IPS DF 4.7 (cell line): ENCODE measurements around the gene RRH.
"Not testable (repeated sequence)": the region's sequence is repeated elsewhere in the genome, so short reads cannot be mapped to it uniquely, and the experiment has no call there.

Experiments used
- DNase-seq: peaks from one replicate; pipeline ENCODE4 v3.0.0-alpha.2; 2013; ENCODE audit warnings: low spot score; ENCODE audit errors: extremely low read depth

Gene RRH

DNA sequence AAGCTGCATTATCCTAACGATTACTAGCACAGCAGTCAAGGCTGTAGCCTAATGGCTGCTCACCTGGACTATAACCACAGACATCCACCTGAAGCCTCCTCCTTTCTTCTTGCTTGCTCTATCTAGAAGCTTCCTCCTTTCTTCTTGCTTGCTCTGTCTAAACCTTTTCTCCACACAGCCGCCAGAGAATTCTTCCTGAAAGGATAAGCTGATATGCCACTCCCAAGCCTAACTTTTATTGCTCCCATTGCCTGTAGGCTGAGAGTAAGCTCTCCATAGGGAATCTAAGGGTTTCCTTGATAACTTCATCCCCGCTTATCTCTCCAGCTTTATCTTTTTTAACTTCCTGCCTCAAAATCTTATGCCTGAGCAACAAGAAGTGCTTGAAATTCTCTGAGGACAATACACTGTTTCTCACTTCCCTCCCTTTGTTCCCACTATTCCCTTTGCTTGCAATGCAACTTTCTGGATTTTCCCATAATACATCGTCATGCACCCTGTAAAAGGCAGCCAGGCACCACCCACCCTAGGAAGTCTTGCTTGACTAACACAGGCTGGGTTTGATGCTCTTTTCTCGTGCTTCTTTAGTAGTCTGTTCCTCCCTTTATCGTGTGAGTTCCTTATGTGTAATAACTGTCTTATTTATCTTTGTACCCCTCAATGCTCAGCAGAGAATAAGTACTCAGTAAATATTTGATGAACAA is 18.8 kb downstream of the RRH start:
- DNase-seq = no peak

DNA sequence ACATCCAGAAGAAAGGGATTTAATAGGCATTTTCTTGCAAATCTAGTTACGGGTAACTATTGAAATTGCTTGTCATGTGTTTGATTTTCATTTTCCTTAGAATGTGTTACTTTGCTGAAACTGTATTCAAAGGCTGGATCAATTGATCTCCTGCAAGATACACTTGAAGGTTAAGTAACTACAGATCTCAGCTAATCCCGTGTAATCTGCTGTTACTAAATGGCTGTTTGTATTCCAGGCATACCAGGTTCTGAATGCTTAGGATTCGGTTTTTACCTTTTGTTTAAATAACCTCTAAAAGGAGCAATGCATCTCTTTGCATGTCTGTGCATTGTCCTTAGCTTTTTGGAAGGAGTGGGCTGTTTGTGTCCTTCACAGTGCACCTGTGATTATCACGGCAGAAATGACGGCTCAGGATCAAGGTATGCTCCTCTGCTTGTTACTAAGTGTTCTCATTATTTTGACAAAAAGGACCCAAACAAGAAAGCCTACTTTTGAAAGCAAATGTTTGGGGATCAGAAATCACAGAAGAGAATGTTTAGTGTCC is 20.2 kb downstream of the RRH start, which contains the start of gene LRIT3:
Gene LRIT3 (plus strand): TSS at position 212 of the 547 bp plus-strand sequence. CDS start 95 bp downstream, at position 307.
- no peak for DNase-seq

DNA sequence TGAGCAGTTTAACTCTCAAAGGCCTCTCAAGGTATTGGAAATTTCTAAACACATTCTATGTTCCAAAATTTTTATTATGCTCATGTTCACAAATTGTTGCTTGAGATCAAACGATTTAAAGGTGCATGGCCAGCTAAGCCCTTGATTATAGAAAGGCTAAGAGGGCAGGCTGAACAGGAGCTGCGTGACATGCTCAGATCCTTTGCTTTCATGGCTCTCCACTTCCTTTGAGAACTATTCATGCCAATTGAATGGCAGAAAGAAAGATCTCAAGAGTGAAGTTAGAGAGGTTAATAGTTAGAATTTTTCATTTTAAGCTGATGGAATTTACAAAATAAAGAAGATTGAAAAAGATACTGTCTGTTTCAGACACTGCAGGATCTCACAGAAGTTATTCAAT is 20.7 kb downstream of the RRH start:
- no peak for DNase-seq

DNA sequence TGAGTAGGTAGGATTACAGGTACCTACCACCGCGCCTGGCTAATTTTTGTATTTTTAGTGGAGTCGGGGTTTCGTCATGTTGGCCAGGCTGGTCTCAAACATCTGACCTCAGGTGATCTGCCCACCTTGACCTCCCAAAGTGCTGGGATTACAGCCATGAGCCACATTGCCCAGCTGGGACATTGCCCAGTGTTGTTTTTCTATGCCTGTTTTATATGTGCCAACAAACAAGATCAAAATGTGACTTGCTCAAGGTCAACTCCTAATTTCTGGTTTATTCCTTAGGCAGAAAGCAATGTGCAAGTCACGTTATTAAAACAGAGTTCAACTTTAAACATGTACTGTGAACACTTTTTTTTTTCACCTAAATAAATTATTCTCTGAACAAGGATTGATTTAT is 22.8 kb downstream of the RRH start:
- DNase-seq = no peak

DNA sequence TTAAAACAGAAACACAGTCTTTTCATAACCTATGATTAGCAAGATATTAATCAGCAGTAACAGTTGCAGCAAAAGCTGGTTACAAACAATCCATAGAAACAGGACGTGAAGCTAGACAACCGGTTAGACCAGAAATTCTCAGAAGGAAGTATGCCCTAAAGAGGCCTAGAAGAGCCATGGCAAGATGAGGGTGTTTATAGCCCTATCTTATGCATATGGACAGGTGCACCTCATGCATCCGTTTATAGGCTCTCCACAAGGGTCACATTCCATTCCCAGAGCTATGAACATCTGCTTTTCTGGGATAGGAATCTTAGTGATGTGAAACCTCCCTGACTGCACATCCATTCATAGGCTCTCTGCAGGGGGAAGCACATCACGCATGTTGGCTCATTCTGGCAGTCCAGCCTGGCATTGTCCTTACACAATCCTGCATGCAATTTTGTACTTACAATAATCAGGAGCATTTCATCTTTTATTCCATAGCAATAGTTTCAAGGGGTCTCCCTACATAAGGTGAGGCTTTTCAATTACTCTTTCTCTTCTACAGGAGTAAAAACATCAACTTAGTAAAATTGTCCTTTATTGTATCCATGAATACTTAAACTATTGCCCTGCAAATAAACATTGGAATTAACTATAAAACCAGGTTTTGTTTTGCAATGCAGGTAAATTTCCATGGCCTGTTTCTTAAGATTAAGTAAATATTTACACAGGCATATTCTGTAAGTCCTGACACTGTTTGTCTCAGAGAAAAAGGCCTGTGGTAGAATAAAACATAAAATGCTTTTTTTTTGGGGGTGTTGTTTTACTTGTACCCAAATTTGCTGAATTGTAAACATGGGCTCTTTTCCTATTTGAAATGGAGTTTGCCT is 31.9 kb downstream of the RRH start:
- DNase-seq = not testable (repeated sequence)

DNA sequence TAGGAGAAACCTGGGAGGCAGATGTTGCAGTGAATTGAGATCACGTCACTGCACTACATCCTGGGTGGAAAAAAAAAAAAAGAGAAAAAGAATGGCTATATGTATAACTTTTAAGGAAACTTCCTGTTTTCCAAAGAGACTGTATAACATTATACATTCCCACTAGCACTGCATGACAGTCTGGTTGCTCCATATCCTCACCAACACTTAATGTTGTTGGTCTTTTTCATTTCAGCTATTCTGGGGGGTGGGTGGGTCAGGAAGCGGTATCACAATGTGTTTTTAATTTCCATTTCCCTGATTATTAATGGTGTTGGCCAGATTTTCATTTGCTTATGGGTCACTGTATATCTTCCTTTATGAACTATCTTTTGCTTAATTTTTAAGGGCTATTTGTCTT is 33.5 kb downstream of the RRH start:
- DNase-seq = no peak

DNA sequence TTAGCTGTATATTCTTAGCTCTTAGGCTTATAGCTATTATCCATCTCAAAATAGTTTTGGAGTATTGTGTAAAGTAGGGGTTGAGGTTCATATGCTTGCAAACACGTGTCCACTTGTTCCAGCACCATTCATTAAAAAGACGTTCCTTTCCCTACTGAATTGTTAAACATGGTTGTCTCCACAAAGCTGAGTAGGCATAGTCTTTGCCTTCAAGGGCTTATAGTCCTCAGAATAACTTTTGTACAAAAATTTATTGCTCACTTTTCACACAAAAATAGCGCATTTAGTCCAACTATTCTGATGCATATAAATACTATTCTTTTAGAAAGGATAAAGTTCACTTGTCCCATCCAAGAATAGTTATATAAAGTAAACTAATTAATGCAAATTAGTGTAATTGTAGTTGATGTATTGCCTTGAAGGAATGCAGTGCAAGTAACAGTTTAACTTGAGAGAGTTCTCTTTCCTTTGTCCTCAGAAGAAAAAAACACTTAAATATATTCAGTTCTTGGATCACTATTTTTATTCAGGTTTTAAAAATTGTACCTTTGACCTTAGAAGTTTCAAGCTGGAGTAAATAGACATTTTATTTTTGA is 34.2 kb downstream of the RRH start:
- DNase-seq = no peak

DNA sequence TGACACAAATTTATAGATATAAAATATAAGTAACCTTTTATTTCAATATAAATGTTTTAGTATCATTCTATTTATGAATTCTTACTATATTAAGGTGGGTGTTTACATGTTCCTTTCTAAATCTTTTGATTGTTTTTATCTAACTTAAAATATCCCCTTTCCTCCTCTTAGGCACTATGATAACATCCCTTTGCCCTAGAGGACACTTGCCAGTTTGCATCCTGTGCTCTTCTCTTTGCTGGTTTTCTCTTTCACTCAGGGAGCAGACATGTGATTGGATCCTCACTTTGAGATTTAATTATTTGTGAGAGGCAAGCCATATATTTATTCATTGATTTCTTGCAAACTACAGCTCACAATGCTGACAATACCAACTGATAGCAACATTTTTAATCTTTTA is 36.4 kb downstream of the RRH start:
- DNase-seq = no peak

DNA sequence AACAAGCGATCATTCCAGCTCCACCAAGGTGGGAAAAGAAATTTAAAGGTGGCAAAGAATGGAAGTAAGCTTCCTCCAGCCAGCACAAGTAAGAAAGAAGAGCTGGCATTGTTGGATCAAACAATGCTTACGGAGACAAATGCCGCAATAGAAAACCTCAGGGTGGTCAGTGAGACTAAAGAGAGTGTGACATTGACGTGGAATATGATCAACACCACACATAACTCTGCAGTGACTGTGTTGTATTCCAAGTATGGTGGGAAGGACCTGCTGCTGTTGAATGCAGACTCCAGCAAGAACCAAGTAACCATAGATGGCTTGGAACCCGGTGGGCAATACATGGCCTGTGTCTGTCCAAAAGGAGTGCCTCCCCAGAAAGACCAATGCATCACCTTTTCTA is 42.3 kb downstream of the RRH start:
- no peak for DNase-seq

DNA sequence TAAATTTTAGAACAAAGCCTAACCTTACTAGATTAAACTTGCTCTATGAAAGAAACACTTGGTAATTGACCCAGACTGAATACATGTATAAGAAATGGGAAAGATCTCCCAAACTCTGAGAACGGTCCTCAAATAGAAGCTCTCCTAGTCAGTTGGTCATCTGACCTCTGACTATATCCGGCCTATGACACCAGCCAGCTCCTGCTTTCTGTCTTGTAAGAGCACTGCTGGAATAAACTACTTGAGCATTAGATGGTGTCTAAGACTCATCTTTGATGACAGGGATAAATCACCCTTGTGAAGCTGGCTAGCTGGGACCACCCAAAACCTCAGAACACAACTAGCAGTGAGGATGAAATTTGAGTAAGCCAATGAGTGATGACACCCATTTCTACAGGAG is 44.3 kb downstream of the RRH start:
- no peak for DNase-seq

DNA sequence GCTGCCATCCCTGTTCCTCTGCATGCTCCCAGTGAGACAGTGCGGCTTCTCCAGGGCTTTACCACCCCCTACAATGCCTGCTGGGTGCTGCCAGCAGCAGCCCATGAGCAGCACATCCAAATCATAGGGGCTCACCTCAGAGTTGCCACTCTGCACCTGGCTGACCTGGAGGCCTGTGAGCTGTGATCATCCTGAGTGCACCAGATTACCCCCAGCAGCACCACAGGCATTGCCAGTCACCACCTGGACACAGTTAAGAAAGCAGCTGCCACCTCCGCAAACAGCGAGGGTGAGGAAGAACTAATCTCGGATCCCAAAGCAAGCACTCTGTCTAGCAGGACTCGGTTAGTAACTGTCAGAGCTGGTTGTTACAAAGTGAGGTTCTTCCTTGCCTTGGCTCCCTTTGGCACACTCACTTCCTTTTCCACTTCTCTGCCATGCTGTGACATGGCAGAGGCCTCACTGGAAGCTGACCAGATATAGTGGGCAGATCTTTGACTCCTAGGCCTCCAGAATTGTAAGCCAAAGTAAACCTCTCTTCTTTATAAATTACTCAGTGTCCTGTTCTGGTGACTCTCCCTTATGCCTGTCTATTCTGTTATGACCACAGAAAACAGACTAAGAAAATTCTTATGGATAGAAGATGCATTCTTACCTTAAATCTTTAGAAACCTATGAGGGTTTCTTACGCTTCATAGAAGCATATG is 45.3 kb downstream of the RRH start:
- no peak for DNase-seq

DNA sequence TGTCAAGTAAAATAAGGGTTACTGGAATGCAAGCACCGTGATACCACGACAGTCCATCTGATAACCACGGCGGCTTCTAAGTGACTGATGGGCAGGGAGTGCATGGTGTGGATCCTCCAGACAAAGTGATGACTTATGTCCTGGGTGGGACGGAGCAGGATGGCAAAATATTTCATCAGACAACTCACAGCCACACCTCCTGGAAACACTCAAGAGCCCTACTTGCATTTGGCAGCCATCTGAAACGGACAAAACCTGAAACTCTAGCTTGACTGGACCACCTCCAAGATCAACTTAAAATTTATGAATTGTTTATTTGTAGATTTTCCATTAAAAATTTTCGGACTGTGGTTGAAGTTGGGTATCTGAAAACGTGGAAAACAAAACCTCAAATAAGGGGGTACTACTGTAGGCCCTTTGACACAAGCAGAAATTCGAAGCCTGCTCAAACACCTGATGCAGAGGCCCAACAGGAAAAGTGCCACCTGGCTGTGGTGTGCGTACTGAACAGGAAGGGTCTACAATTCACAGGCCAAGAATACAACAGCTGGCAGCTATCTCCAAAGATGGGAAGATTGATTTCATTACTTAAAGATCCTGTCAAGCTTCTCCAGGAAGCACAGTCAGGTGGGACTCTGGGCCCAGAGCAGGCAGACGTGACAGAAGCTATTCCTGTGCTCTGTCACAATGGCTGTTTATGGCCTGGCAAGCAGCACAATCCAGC is 46.2 kb downstream of the RRH start:
- no peak for DNase-seq

DNA sequence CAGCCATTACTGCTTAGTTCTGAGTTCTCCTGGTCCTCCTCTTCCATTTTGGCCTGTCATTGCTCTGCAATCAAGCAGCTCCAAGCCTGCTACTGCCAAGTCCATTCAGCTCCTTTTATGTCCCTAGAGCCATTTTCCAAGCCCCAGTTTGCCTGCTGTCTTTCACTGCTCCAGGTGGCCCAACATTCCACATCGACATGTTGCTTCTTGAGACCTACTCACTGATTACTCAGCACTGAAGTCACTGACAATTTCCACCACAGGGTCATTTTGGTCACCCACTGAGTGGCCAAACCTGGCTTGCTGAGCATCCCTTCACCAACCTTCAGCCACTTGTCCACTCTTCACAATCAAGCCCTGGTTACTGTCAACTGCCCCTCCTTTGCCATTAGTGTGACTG is 47.3 kb downstream of the RRH start:
- no peak for DNase-seq

DNA sequence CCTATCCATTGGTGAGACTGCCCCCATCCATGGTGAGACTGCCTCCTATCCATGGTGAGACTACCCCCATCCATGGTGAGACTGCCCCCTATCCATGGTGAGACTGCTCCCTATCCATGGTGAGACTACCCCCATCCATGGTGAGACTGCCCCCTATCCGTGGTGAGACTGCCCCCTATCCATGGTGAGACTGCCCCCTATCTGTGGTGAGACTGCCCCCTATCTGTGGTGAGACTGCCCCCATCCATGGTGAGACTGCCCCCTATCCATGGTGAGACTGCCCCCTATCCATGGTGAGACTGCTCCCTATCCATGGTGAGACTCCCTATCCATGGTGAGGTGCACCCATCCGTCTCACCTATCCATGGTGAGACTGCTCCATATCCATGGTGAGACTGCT is 47.8 kb downstream of the RRH start:
- not testable (repeated sequence) for DNase-seq

DNA sequence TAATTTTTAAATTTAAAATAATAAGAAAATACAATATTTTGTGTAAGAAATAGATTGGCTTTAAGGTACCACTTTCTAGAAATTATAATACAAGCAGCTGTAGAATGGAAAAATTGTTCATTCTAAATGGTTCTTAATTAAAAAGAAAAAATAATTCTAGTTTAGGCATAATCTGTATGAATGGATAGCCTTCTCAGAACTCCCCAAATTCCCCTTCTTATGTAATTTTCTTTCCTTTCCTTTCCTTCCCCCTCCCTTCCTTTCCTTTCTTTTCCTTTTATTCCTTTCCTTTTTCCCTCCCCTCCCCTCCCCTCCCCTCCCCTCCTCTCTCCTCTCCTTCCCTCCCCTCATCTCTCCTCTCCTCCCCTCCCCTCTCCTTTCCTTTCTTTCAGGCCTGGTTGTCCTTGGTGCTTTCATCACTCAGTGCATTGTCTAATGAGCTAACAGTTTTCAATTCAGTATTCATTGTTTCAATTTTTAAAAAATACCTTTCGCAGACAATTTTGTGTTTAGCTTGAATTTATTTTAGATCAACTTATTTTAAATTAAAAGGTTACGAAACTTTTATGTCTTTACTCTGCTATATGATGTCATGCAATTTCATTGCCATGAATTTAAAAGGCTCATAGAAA is 49.0 kb downstream of the RRH start:
- no peak for DNase-seq

DNA sequence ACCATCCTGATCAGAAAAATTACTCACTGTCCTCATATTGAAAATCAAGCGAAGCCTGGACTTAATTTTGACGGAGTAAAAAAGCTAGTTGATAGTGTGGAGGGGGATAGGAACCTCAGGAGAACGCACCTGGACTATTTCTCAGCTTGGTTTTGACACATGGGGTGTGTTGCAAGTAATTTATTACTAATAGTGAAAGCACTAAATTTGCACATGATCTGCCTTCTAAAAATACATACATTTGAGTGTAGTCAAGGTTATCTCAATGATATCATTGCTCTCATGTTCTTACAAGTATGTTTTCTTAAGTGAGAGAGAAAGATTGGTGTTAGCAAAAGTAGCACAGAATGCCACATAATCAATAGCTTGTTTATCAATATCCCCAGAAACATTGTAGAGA is 49.6 kb downstream of the RRH start:
- no peak for DNase-seq

DNA sequence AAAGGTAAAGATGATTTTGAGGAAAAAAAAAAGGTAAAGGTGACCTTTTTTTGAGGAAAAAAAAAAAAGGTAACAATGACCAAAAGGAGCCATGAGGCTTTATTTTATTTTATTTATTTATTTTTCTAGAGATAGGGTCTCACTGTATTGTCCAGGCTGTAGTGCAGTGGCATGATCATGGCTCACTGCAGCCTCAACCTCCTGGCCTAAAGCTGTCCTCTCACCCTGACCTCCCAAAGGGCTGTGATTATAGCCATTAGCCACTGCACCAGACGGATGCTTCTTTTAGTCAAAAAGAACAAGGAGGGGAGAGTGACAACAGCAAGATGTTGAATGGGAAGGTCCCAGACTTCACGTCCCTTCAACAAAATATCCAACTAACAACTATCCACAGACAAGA is 50.6 kb downstream of the RRH start:
- no peak for DNase-seq

DNA sequence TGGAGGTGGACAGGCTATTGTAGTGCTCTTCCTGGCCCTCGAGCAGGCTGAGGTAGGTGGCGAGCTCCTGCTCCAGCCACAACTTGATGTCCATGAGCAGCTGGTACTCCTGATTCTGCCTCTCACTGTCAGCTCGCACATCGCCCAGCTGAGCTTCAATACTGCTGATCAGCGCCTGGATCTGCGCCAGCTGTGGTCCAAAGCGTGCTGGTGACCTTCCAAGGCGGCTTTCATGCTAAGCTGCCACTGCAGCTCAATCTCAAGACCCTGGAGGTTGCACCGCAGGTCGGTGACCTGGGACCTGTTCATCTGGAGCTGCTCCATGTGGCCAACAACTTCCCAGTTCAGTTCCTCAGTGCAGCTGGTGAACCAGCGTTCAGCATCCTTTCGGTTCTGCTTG is 51.3 kb downstream of the RRH start:
- DNase-seq = no peak

DNA sequence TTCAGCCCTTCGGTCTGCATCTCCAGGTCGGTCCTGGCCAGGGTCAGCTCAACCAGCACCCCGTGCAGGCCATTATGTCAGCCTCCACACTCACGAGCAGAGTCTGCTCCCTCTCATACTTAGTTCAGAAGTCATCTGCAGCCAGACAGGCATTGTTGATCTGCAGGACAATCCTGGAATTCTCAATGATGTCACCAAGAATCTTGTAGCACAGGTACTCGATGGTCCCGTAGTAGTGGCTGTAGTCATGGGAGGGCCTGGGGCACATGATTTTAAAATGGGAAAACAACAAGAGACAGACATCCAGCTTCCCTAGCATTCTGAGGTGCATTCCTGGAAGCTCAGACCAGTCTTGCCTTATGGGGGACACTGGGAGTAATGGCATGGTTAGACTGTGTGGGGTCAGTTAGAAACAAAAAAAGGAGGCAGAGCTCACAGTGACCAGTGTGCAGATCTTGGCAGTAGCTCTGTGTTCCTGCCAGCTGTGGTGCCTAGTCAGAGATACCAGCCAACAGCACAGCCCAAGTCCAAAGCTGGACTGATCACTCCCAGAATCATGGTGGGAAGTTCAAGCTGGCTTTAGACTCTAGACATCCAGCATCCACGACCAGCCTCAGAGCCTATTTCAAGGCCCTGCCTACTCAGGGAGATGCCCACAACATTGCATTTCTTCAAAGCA is 52.0 kb downstream of the RRH start:
- no peak for DNase-seq

DNA sequence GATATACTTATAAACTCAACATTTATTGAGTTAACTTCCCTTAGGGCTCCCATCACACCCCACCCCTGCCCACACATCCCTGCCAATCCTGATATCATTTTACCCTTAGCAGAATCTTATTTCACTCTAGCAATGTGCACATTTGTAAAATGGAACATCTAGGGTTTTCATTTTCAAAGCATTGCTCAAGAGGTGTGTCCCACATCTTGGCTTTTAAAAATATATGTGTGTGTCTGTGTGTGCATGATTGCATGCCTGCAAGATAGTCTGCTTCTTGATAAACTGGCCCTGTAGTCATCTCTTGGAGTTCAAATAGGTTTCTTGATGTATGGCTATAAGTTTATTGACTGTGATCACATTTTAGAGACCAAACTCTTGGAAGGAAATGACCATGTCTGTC is 58.5 kb downstream of the RRH start:
- DNase-seq = no peak
